Activated CD4-positive, alpha-beta T cell treated with anti-CD3 and anti-CD28 coated beads, Interleukin-2, amount 10 ng/mL, durations not matched to agents 24 days and 14 days (primary cell): ENCODE data around the gene TMEM107. TPM values are rescaled to one million over a fixed set of nuclear protein-coding genes. Genes with fewer than 3 reads are reported as not detected.
A peak's percentile ranks its signal among the peaks of the same experiment; 100 is the strongest.

Source experiments
- DNase-seq: peaks from one replicate; pipeline ENCODE4 v3.0.0; 2022
- H3K27ac Mint-ChIP-seq: one replicate; pipeline ENCODE4 v1.8.0; 2022; ENCODE audit warnings: mild to moderate bottlenecking, mixed read lengths
- H3K27me3 Mint-ChIP-seq: one replicate; pipeline ENCODE4 v1.8.0; 2022; ENCODE audit warnings: mixed read lengths
- H3K36me3 Mint-ChIP-seq: one replicate; pipeline ENCODE4 v1.8.0; 2022; ENCODE audit warnings: low read depth, mild to moderate bottlenecking, mixed read lengths
- H3K4me1 Mint-ChIP-seq: one replicate; pipeline ENCODE4 v1.8.0; 2021; ENCODE audit warnings: mixed read lengths
- H3K4me3 Mint-ChIP-seq: one replicate; pipeline ENCODE4 v1.8.0; 2022; ENCODE audit warnings: mild to moderate bottlenecking, moderate library complexity, mixed read lengths
- H3K9me3 Mint-ChIP-seq: one replicate; pipeline ENCODE4 v1.8.0; 2021; ENCODE audit warnings: mixed read lengths
- intact Hi-C: fragments of 100-400 bp; cut with micrococcal nuclease; formaldehyde crosslinking; loops from one replicate; pipeline ENCODE4 v1.15.1; 2023
- total RNA-seq: library from RNA; stranded (reverse); gene quantifications from 2 replicates; pipeline ENCODE4 v1.2.3, GENCODE V29; 2022

TMEM107 gene
- total RNA-seq, 1 donor from 2014 or later = 21.4 TPM

- Mint-ChIP-seq H3K9me3 (no peaks in the 10 kb centered on the region), H3K27ac (peak within 1 kb of the TSS; percentile 98), H3K36me3 (peaks cover 25% of the 10 kb centered on the region), H3K4me1 (peaks cover 27% of the 10 kb centered on the region), H3K4me3 (peak within 1 kb of the TSS; percentile 98), H3K27me3 (no peaks in the 10 kb centered on the region)
- intact Hi-C loops = loop anchor here (1.0 kb wide), 3 partner anchors 10 to 18 kb away; no protein-coding TSS in a partner anchor
- DNase-seq = peak; percentile 98
Measured at GRCh38 chr17:8209907-8210760, 34.0 kb upstream of the TMEM107 start, which contains the start of gene AURKB. Gene AURKB (minus strand): TSS chr17:8210575. CDS start chr17:8210224, 351 bp downstream.

DNA sequence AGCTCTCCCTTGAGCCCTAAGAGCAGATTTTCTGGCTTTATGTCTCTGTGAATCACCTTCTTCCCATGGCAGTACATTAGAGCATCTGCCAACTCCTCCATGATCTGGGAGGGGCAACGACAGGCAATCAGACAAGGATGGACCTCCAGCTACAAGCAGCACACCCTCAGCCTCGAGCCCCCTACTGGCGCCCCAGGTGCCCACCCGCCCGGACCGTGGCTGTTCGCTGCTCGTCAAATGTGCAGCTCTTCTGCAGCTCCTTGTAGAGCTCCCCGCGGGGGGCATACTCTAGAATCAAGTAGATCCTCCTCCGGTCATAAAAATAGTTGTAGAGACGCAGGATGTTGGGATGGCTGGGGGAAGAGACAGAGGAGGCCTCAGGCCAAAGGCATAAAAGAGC lies 30.4 kb upstream of the TMEM107 start:
- intact Hi-C loops = no loop called here
- no peaks in the 10 kb centered on the region for H3K9me3 Mint-ChIP-seq
- peaks cover 44% of the 10 kb centered on the region for H3K36me3 Mint-ChIP-seq
- H3K4me1 Mint-ChIP-seq = peaks cover 29% of the 10 kb centered on the region
- no peak for DNase-seq
- H3K27ac Mint-ChIP-seq = no peak overlapping the region
- H3K27me3 Mint-ChIP-seq = no peaks in the 10 kb centered on the region
- no peak overlapping the region for H3K4me3 Mint-ChIP-seq

DNA sequence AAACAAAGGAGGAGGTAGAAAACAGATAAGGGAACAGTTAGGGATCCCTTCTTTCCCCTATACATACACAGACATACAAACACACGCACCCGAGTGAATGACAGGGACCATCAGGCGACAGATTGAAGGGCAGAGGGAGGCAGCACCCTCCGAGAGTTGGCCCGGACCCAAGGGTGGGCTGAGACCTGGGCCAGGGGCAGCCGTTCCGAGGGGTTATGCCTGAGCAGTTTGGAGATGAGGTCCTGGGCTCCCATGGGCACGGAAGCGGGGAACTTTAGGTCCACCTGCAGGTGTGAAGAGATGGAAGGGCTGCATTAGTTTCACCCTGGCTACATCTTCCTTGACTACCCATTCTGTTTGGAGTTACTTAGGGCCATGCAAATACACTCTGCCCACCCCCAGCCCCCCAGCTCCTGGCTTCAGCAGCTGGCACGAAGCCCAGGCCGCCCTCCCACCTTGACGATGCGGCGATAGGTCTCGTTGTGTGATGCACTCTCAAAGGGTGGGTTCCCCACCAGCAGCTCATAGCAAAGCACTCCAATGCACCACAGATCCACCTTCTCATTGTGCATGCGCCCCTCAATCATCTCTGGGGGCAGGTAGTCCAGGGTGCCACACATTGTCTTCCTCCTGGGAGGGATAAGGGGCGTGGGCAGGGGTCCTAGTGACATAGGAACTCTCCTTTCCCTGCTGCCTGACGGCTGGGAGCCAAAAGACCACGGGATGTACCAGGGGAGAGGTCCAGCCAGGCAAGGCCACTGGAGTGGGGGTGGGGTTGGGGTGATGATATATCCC lies 28.8 kb upstream of the TMEM107 start:
- Mint-ChIP-seq H3K4me3 (no peak overlapping the region), H3K27ac (no peak overlapping the region), H3K4me1 (peaks cover 22% of the 10 kb centered on the region), H3K27me3 (no peaks in the 10 kb centered on the region), H3K9me3 (no peaks in the 10 kb centered on the region), H3K36me3 (peaks cover 43% of the 10 kb centered on the region)
- intact Hi-C loops = no loop called here
- no peak for DNase-seq

DNA sequence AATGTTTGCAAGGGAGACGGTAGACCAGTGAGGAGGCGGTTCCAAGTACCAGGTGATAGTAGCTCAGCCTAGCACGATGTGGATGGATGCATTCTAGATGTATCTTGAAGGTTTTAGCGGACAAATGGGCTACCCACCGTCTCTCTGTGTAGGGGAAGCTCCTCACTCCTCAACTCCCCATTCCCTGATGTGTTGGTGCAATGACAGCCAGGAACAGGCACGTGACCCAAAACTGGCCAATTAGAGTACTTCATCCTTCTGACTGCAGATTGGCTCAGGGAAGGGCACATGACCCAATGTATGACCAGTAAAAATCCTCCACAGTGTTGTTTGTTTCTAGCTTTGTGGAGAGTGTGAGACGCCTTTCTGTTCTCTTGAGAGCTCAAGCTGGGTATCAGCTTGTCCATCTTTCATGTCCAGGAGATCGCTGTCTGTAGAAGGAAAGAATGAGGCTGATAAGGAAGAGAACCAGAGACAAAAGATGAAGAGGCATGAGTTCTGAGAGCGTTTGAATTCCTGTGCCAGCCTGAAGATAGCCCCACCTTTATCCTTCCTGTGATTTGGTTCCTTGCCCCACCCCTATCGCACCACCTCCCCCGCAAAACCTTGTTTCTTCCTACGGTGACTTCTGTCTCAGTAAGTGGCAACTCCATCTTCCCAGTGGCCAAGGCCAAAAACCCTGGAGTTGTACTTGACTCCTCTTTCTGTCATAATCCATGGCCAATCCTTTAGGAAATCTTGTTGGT lies 16.1 kb upstream of the TMEM107 start:
- no peaks in the 10 kb centered on the region for H3K9me3 Mint-ChIP-seq
- DNase-seq = peak; percentile 93
- no peak overlapping the region for H3K4me3 Mint-ChIP-seq
- H3K27me3 Mint-ChIP-seq = no peaks in the 10 kb centered on the region
- H3K36me3 Mint-ChIP-seq = no peaks in the 10 kb centered on the region
- H3K27ac Mint-ChIP-seq = no peak overlapping the region
- intact Hi-C loops = loop anchor here (1.0 kb wide), 2 partner anchors 8 to 18 kb away; partner anchors contain the start of gene AURKB
- H3K4me1 Mint-ChIP-seq = peaks cover 19% of the 10 kb centered on the region

DNA sequence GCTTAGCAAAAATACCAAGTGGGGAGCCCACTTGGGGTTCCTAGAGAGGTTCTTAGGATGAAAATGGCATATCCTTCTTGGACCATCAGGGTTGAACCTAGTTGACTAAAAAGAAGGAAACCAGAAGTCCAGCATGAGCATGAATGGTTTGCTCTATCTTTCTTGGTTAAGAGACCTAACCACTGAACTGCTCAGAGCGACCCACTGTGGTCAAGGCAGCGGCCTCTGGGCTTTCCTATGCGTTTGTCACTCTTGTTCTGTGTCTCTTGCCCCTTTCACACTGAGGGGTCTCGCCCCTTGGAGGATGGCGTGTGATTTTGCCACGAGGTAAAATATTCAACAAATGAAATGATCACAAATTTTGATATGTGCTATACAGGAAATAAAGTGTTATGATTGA lies 14.3 kb upstream of the TMEM107 start:
- intact Hi-C loops = no loop called here
- Mint-ChIP-seq H3K27ac (peak overlapping the region; percentile 92), H3K27me3 (no peaks in the 10 kb centered on the region), H3K36me3 (no peaks in the 10 kb centered on the region), H3K4me1 (peaks cover 12% of the 10 kb centered on the region), H3K9me3 (no peaks in the 10 kb centered on the region), H3K4me3 (no peak overlapping the region)
- DNase-seq = no peak

GRCh38 chr17:8189711-8190477 lies 13.7 kb upstream of the TMEM107 start, which contains the start of gene BORCS6:
Gene BORCS6 (minus strand): TSS chr17:8190180. CDS start chr17:8190140, 40 bp downstream.
- H3K9me3 Mint-ChIP-seq = no peaks in the 10 kb centered on the region
- H3K27me3 Mint-ChIP-seq = no peaks in the 10 kb centered on the region
- H3K27ac Mint-ChIP-seq = peak within 1 kb of the TSS; percentile 92
- DNase-seq = peak; percentile 98
- H3K4me3 Mint-ChIP-seq = no peak within 1 kb of the TSS
- no peaks in the 10 kb centered on the region for H3K36me3 Mint-ChIP-seq
- intact Hi-C loops = loop anchor here (10.0 kb wide), 1 partner anchor 345 kb away; no protein-coding TSS in a partner anchor
- peaks cover 12% of the 10 kb centered on the region for H3K4me1 Mint-ChIP-seq

DNA sequence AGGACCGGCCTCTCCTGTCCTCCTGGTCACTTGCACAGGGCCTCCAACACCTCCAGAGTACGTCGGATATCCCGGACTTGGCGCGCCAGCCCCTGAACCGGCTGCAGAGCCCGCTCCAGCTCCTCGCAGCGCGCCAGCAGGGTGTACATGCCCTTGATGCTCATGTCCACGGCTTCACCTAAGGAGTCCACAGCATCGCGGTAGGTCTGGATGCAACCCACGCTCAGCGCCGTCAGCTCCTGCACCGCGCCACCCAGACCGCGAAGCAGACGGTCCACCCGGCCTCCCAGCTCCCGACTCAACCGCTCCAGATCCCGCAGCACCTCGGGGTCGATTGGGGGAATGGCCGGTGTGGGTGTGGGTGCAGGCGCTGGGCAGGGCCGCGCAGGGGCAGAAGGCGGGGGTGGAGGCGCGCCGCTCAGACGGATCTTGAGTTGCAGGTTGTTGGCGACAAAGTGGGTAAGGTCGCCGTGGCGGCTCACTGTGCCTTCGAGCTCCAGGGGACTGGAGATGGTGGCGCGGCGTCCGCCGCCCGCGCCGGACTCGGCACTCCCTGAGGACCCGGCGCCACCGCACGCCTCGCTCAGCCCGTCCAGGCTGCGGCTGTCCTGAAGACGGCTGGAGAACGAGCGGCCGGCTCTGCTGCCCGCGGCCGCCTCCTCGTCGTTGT lies 13.0 kb upstream of the TMEM107 start:
- Mint-ChIP-seq H3K9me3 (no peaks in the 10 kb centered on the region), H3K27me3 (no peaks in the 10 kb centered on the region), H3K36me3 (no peaks in the 10 kb centered on the region), H3K4me3 (no peak overlapping the region), H3K27ac (peak overlapping the region; percentile 92), H3K4me1 (peaks cover 15% of the 10 kb centered on the region)
- intact Hi-C loops = loop anchor here (10.0 kb wide), 1 partner anchor 344 kb away; no protein-coding TSS in a partner anchor
- DNase-seq = peak; percentile 76

- Mint-ChIP-seq H3K27me3 (no peaks in the 10 kb centered on the region), H3K27ac (no peak overlapping the region), H3K9me3 (no peaks in the 10 kb centered on the region), H3K4me1 (peaks cover 19% of the 10 kb centered on the region), H3K4me3 (no peak overlapping the region), H3K36me3 (no peaks in the 10 kb centered on the region)
- intact Hi-C loops = loop anchor here (10.0 kb wide), 1 partner anchor 344 kb away; no protein-coding TSS in a partner anchor
- DNase-seq = peak; percentile 74
Measured at GRCh38 chr17:8188263-8188839, 12.2 kb upstream of the TMEM107 start.

DNA sequence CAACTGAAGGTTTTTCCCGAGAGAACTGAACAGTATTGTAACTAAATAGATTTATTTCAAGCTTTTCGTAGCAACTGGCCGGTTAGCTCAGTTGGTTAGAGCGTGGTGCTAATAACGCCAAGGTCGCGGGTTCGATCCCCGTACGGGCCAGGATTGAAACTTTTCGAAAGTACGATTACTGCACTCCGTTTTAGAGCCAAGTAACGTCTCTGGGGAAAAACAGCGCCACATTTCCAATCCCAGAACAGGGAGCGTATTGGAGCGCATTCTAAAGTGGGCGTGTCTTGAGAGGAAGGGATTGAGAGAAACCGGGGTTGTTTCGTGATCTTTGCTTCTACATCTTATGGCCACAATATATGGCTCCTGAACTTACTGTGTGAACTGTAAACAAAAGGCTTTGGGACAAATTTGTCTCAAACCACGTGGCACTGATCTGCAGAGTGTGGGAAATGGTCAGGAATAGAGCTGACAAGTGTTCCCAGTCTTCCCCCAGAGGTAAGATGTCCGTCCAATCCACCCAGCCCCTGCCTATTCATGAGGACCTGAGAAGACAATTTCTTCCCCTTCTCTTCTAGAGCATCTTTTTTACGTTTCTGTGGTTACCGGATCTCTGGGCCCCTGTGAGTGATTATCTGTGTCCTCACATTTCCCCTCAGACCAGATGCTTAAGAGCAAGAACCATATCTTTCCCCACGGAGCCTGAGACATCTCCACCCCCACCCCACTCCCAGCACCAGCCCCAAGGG lies 11.5 kb upstream of the TMEM107 start:
- intact Hi-C loops = loop anchor here (1.0 to 10.0 kb wide), 7 partner anchors 13 to 343 kb away; no protein-coding TSS in a partner anchor
- H3K9me3 Mint-ChIP-seq = no peaks in the 10 kb centered on the region
- H3K4me3 Mint-ChIP-seq = no peak overlapping the region
- H3K4me1 Mint-ChIP-seq = peaks cover 19% of the 10 kb centered on the region
- no peak overlapping the region for H3K27ac Mint-ChIP-seq
- DNase-seq = peak; percentile 97
- H3K27me3 Mint-ChIP-seq = peaks cover 6% of the 10 kb centered on the region
- H3K36me3 Mint-ChIP-seq = no peaks in the 10 kb centered on the region

DNA sequence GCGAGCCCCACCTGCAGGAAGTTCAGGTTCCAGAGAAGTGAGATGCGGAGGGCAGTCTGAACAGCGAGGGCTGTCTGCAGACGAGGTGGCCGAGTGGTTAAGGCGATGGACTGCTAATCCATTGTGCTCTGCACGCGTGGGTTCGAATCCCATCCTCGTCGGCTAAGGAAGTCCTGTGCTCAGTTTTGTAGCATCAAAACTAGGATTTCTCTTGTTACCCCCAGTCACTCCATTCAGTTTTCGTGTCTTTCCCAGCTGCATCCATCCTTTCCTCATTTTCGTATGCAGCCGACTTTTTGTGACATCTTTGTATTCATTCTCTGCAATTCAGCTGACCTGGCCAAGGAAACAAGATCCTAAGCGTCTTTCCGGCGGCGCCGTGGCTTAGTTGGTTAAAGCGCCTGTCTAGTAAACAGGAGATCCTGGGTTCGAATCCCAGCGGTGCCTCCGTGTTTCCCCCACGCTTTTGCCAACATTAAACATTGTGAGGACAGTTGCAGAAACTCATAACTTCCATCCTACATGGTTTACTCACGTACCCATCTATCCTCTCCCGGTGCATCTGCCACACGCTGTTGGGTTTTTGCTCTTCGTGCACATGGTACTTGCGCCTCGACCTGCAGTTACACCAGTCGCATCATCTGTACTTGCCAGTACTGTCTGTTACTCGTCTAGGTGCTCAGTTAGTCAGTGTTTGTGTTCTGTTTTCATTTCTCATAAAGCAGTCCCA lies 10.8 kb upstream of the TMEM107 start:
- H3K9me3 Mint-ChIP-seq = no peaks in the 10 kb centered on the region
- no peak overlapping the region for H3K4me3 Mint-ChIP-seq
- no peak overlapping the region for H3K27ac Mint-ChIP-seq
- intact Hi-C loops = loop anchor here (1.0 to 10.0 kb wide), 9 partner anchors 14 to 342 kb away; no protein-coding TSS in a partner anchor
- peaks cover 21% of the 10 kb centered on the region for H3K4me1 Mint-ChIP-seq
- peak; percentile 97 for DNase-seq
- no peaks in the 10 kb centered on the region for H3K36me3 Mint-ChIP-seq
- peaks cover 9% of the 10 kb centered on the region for H3K27me3 Mint-ChIP-seq

DNA sequence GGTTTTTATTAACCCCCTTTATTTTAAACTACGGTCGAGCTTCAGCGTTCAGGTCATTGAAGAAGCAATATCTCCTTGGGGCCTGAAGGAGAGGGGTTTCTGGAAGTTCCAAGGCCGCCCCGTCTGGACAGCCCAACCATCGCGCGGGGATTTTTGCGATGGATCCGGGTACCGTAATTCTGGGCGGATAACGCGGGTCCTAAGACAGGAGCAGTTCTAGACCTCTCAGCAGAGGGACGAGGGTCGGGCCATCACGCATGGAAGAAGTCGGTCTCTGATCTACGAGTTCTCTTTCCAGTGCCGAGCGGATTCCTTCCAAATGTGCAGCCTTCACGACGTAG lies 10.2 kb upstream of the TMEM107 start:
- Mint-ChIP-seq H3K27ac (no peak overlapping the region), H3K4me3 (no peak overlapping the region), H3K27me3 (peaks cover 10% of the 10 kb centered on the region), H3K4me1 (peaks cover 22% of the 10 kb centered on the region), H3K36me3 (no peaks in the 10 kb centered on the region), H3K9me3 (no peaks in the 10 kb centered on the region)
- intact Hi-C loops = loop anchor here (1.0 to 10.0 kb wide), 5 partner anchors 14 to 342 kb away; no protein-coding TSS in a partner anchor
- DNase-seq = no peak
